NCI-H2107 treated with DMSO at 0.1 percent for 48 hours (cell line): ENCODE measurements around the gene ABCA2.
A peak's percentile ranks its signal among the peaks of the same experiment; 100 is the strongest.
"Not testable (repeated sequence)": the region's sequence is repeated elsewhere in the genome, so short reads cannot be mapped to it uniquely, and the experiment has no call there.

Experiments used
- DNase-seq: peaks from one replicate; lab custom pipeline; 2025; ENCODE audit not compliant: unreplicated experiment; lab: John Stamatoyannopoulos, UW

Gene ABCA2

DNA sequence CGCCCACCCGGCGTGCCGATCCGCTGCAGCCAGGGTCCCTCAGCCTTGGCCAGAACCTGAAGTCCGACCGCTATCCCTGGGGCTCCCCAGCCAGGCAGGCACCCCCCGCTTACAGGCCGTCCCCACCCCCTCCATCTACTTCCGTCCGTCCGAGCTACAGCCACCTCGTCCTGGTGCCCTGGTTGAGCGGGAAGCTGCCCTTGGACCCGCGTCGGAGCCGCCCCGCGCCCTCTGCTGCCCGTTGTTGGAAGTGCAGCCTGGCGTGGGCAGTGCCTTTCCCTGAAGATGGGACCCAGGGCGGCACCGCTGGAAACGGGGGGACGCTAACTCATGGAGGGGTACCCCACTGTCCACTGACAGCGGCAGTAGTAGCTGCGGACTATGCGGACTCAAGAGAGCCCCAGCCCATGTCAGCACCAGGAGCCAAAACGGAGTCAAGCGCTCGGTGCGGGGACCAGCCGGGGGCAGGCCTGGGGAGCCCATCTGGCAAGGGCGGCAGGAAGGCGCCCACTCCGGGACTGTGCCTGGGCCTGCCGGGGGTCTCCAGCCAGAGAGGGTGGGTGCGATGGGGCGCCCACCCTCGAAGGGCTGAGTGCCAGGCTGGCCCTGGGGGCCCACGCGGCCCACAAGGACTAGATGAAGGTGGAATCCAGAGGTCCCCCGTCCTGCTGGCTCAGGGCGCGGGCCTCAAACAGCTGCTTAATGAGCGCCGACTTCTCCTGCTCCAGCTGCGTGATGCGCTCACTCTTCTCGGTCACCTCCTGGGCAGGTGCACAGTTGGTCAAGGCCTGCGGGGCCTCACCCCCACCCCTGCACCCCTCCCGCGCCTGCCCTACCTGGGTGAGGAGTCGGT, 36.2 kb upstream of the ABCA2 start:
- DNase-seq: no peak

GRCh38 chr9:137063311-137064026, 35.4 kb upstream of the ABCA2 start:
- no peak for DNase-seq

DNA sequence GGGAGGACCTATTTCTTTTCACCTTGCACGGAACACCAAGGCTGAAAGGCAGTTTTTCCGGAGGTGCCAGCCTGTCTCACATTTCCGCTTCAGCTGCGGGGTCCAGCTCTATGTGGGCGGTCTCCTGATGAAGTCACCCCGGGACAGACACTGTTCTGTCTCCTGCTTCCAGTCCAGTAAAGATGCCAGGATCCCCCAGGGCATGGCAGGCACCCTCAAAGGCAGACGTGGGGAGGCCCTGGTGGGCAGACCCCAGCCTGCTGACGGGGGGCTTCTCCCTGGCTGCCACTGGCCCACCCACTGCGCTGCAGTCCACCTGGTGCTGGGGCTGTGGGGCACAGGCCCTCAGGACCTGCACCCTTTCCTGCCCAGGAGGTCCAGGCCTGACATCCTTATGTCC, 34.8 kb upstream of the ABCA2 start:
- DNase-seq: not testable (repeated sequence)

DNA sequence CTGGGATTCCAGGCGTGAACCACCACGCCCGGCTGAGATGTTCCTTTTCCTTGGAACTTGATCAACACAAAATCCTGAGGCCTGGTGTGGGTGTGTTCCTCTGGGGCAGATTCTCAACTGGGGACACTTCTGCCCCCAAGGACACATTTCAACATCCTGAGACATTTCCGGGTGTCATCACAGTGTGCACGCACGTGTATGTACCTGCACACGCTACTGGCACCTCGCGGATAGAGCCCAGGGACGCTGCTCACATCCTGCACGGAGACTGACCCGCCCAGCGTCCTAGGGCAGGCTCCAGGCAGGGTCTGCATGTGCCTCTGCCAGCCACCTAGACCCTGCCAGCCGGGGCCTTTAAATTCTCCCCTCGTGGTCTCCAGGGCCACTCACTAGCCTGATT, 34.3 kb upstream of the ABCA2 start:
- DNase-seq: no peak

DNA sequence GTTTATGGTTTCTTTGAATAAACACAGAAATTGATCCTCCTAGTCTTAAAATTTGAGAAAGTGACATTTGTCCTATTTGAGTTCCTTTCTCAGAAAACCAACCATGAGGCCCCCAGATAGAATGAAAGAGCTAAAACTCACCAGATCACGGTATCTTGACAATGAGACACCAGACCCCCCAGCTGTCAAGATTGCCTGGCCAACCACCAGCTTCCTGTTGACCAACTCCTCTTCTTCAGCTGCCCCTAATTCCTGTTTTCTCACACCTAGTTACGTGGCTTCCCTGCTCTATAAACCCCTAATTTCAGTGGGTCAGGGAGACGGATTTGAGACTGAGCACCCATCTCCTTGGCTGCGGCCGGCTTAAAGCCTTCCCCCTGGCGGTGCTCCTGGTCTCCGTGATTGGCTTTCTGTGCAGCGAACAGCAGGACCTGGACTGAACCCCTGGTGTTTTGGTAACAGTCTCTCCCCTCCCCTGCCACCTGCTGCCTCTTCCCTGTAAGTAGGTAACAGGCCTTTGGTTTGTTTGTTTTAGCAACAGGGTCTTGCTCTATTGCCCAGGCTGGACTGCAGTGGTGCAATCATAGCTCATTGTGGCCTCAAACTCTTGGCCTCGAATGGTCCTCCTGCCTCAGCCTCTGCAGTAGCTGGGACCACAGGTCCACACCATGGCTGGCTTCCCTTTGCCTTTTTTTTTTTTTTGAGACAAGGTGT, 30.6 kb upstream of the ABCA2 start:
- DNase-seq: peak; percentile 37

GRCh38 chr9:137057545-137057944, 29.5 kb upstream of the ABCA2 start:
- peak; percentile 91 for DNase-seq

DNA sequence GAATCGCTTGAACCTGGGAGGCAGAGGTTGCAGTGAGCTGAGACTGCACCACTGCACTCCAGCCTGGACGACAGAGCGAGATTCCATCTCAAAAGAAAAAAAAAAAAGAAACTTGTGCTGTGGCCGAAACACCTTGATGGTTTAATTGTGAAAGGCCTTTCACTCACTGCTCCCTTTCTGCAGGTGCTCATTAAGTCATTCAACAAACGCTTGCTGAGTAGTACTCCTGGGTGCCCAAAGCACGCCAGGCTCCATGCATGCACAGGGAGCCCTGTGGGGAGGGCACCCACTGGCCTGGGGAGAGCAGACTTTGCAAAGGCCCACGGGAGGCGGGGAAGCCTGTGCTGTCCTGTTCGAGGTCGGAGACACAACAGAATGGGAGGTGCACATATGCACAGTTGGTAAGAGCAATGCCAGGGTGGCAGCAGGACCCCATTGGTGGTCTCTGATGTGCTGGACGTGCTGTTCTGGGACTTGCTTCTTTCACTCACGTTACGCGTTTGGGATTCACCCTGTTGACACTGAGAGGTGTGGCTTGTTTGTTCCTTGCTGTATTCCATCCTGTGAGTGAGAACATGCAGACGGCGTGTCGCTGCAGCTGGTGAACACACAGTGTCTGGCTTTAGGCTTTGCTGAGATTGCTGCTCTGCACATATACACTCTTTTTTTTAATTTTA, 28.8 kb upstream of the ABCA2 start:
- no peak for DNase-seq

GRCh38 chr9:137055385-137056364, 27.6 kb upstream of the ABCA2 start:
- no peak for DNase-seq

DNA sequence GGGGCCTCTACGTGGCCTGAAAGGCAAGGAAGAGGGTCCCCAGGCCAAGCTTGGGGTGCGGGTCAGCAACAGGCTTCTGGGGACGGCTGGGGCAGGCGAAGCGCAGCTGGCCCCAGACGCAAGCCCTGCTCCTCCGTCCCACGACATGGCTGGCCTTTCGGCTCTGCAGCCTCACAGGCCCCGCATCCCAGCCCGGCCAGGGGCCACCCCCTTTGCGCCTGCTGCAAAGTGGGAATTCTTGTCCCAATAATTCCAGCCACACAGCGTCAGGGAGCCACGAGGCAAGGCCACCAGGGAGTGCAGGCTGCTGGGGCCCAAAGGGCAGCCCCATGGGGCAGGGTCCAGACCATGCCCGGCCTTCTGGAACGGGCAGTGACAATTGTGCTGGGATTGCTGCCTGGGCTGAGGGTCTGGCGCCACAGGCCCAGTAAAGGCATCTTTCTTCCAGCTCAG, 26.9 kb upstream of the ABCA2 start:
- DNase-seq: no peak

- peak; percentile 28 for DNase-seq
Measured at GRCh38 chr9:137053944-137054931, 26.2 kb upstream of the ABCA2 start, which contains the start of gene ENTPD2. Gene ENTPD2 (minus strand): TSS chr9:137054061. CDS start chr9:137053997, 64 bp downstream.

- DNase-seq: no peak
Measured at GRCh38 chr9:137052998-137053943, 25.2 kb upstream of the ABCA2 start.

GRCh38 chr9:137052293-137052692, 24.3 kb upstream of the ABCA2 start:
- no peak for DNase-seq

- DNase-seq: no peak
Measured at GRCh38 chr9:137051145-137051724, 23.2 kb upstream of the ABCA2 start.

- DNase-seq: no peak
Measured at GRCh38 chr9:137050570-137050969, 22.5 kb upstream of the ABCA2 start.

GRCh38 chr9:137049544-137050449, 21.8 kb upstream of the ABCA2 start:
- peak; percentile 71 for DNase-seq
